Measurements from ENCODE around the gene SYNE1. TPM values are rescaled to one million over a fixed set of nuclear protein-coding genes. Genes with fewer than 3 reads are reported as not detected.

Gene SYNE1
- total RNA-seq, 1 donor from 2014 or later = 26.6 TPM

- H3K27ac Mint-ChIP-seq = no peak overlapping the region
- H3K9me3 Mint-ChIP-seq = no peaks in the 10 kb centered on the region
- H3K4me3 Mint-ChIP-seq = no peak overlapping the region
- peaks cover 6% of the 10 kb centered on the region for H3K36me3 Mint-ChIP-seq
- no peaks in the 10 kb centered on the region for H3K27me3 Mint-ChIP-seq
- no peak for DNase-seq (ENCODE audit: extremely low spot score, unreplicated experiment)
- H3K4me1 Mint-ChIP-seq (ENCODE audit: unreplicated experiment) = no peaks in the 10 kb centered on the region
- no peak for TF ChIP-seq CTCF (conservative IDR thresholded peaks at IDR 0.05)
These were observed 472.2 kb downstream of the SYNE1 start for GRCh38 chr6:152164957-152165356.

- Mint-ChIP-seq H3K27me3 (no peaks in the 10 kb centered on the region), H3K36me3 (peaks cover 11% of the 10 kb centered on the region), H3K4me1 (ENCODE audit: unreplicated experiment) (no peaks in the 10 kb centered on the region), H3K9me3 (no peaks in the 10 kb centered on the region), H3K4me3 (no peak overlapping the region), H3K27ac (no peak overlapping the region)
- DNase-seq (ENCODE audit: extremely low spot score, unreplicated experiment) = no peak
- TF ChIP-seq CTCF (conservative IDR thresholded peaks at IDR 0.05) = no peak
These were observed 475.7 kb downstream of the SYNE1 start for GRCh38 chr6:152161501-152161900.

- no peak for DNase-seq (ENCODE audit: extremely low spot score, unreplicated experiment)
- TF ChIP-seq CTCF (conservative IDR thresholded peaks at IDR 0.05) = no peak
- H3K27me3 Mint-ChIP-seq = no peaks in the 10 kb centered on the region
- no peaks in the 10 kb centered on the region for H3K4me1 Mint-ChIP-seq (ENCODE audit: unreplicated experiment)
- no peak overlapping the region for H3K27ac Mint-ChIP-seq
- no peaks in the 10 kb centered on the region for H3K9me3 Mint-ChIP-seq
- H3K36me3 Mint-ChIP-seq = peaks cover 11% of the 10 kb centered on the region
- H3K4me3 Mint-ChIP-seq = no peak overlapping the region
These were observed 476.8 kb downstream of the SYNE1 start for GRCh38 chr6:152160346-152160745.

GRCh38 chr6:152155792-152156191 is 481.4 kb downstream of the SYNE1 start:
- TF ChIP-seq CTCF (conservative IDR thresholded peaks at IDR 0.05) = no peak
- Mint-ChIP-seq H3K36me3 (peaks cover 4% of the 10 kb centered on the region), H3K27ac (no peak overlapping the region), H3K9me3 (no peaks in the 10 kb centered on the region), H3K4me3 (no peak overlapping the region), H3K27me3 (no peaks in the 10 kb centered on the region), H3K4me1 (ENCODE audit: unreplicated experiment) (peaks cover 7% of the 10 kb centered on the region)
- DNase-seq (ENCODE audit: extremely low spot score, unreplicated experiment) = no peak

DNA sequence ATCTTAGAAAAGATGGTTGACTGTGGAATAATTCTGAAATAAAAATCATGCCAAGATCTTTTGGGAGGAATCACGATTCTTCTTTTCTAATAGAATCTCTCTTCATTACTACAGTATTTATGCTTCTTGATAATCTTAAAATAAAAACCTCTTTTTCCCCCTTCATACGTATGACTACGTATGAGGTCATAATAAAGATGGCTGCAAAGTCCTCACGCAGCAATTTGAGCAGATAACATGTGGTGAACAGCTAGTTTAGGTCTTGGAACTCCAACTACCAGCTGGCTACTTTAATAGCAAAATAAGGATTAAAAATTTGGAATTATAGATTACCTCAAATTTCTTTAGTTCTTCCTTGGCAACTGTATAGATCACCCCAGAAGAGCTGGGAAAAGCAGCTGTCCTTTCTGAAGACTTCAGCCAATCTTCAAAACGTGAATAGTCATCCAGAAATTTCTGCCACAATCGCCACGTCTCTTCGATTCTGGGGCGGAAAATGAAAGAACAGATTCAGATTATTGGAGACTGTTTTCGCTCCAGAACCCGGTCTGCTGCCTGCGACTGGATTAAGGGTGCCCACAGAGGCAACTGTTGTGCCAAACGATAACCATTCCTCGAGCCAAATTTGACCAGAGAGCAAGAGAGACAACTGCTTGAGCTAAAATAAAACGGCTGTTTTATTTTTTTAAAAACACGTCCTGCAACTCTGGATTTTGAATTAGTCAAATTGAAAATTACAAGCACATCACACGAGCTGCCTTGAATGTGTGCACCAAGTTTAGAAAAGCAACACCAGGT is 482.4 kb downstream of the SYNE1 start:
- H3K4me1 Mint-ChIP-seq (ENCODE audit: unreplicated experiment) = peaks cover 14% of the 10 kb centered on the region
- no peaks in the 10 kb centered on the region for H3K27me3 Mint-ChIP-seq
- no peak overlapping the region for H3K27ac Mint-ChIP-seq

More for the DNA sequence above, 482.4 kb downstream of the SYNE1 start:
- DNase-seq (ENCODE audit: extremely low spot score, unreplicated experiment) = no peak
- TF ChIP-seq CTCF (conservative IDR thresholded peaks at IDR 0.05) = no peak
- peaks cover 9% of the 10 kb centered on the region for H3K36me3 Mint-ChIP-seq
- H3K9me3 Mint-ChIP-seq = no peaks in the 10 kb centered on the region
- no peak overlapping the region for H3K4me3 Mint-ChIP-seq

Measured in type B pancreatic cell (in vitro differentiated cells).